ENCODE data around the gene MXD1. TPM values are rescaled to one million over a fixed set of nuclear protein-coding genes. Genes with fewer than 3 reads are reported as not detected.
A peak's percentile ranks its signal among the peaks of the same experiment; 100 is the strongest.

MXD1 gene
- total and polyA plus RNA-seq, 9 of the 15 experiments (the other 6 are each of a cell fraction or from before 2014, with no cell fraction given): 6.7 to 35.9 (median 11.0) TPM

GRCh38 chr2:69973335-69973735 is 58.4 kb downstream of the MXD1 start (continued):
- TF ChIP-seq, protein P1, sequence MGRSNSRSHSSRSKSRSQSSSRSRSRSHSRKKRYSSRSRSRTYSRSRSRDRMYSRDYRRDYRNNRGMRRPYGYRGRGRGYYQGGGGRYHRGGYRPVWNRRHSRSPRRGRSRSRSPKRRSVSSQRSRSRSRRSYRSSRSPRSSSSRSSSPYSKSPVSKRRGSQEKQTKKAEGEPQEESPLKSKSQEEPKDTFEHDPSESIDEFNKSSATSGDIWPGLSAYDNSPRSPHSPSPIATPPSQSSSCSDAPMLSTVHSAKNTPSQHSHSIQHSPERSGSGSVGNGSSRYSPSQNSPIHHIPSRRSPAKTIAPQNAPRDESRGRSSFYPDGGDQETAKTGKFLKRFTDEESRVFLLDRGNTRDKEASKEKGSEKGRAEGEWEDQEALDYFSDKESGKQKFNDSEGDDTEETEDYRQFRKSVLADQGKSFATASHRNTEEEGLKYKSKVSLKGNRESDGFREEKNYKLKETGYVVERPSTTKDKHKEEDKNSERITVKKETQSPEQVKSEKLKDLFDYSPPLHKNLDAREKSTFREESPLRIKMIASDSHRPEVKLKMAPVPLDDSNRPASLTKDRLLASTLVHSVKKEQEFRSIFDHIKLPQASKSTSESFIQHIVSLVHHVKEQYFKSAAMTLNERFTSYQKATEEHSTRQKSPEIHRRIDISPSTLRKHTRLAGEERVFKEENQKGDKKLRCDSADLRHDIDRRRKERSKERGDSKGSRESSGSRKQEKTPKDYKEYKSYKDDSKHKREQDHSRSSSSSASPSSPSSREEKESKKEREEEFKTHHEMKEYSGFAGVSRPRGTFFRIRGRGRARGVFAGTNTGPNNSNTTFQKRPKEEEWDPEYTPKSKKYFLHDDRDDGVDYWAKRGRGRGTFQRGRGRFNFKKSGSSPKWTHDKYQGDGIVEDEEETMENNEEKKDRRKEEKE (IDR thresholded peaks at IDR 0.05; ENCODE audit: borderline replicate concordance in 1 of 2, control insufficient read depth in 1 of 2, low read depth in 2 of 2, low read length in 1 of 2): no peak
- TF ChIP-seq ZNF217 (CRISPR knock-in tag; IDR thresholded peaks at IDR 0.05) (no peak), ZNF263 (CRISPR knock-in tag; IDR thresholded peaks at IDR 0.05; ENCODE audit: borderline replicate concordance) (peak; percentile 40; the same call in 1 of the 2 replicates), HEY1 (CRISPR knock-in tag; IDR thresholded peaks at IDR 0.05; ENCODE audit: borderline replicate concordance) (no peak), ZBTB9 (CRISPR knock-in tag; IDR thresholded peaks at IDR 0.05) (no peak), HDAC2 (IDR thresholded peaks at IDR 0.05) (no peak), ZNF766 (CRISPR knock-in tag; conservative IDR thresholded peaks at IDR 0.05) (0 out of 2 replicates have a peak, but pooled peaks have one; percentile 47), HNRNPH1 (optimal IDR thresholded peaks at IDR 0.05; ENCODE audit: low read depth, low read length) (no peak), HDGF (IDR thresholded peaks at IDR 0.05) (peak; percentile 37; the same call in 1 of the 2 replicates), LEF1 (IDR thresholded peaks at IDR 0.05) (peak; percentile 58; the same call in 1 of the 2 replicates), MLLT1 (IDR thresholded peaks at IDR 0.05) (peak in 1 of 2 experiments; percentile 95; a peak in 2 of 4 replicates), ZNF232 (CRISPR knock-in tag; IDR thresholded peaks at IDR 0.05) (no peak)
- TF ChIP-seq, protein P2, sequence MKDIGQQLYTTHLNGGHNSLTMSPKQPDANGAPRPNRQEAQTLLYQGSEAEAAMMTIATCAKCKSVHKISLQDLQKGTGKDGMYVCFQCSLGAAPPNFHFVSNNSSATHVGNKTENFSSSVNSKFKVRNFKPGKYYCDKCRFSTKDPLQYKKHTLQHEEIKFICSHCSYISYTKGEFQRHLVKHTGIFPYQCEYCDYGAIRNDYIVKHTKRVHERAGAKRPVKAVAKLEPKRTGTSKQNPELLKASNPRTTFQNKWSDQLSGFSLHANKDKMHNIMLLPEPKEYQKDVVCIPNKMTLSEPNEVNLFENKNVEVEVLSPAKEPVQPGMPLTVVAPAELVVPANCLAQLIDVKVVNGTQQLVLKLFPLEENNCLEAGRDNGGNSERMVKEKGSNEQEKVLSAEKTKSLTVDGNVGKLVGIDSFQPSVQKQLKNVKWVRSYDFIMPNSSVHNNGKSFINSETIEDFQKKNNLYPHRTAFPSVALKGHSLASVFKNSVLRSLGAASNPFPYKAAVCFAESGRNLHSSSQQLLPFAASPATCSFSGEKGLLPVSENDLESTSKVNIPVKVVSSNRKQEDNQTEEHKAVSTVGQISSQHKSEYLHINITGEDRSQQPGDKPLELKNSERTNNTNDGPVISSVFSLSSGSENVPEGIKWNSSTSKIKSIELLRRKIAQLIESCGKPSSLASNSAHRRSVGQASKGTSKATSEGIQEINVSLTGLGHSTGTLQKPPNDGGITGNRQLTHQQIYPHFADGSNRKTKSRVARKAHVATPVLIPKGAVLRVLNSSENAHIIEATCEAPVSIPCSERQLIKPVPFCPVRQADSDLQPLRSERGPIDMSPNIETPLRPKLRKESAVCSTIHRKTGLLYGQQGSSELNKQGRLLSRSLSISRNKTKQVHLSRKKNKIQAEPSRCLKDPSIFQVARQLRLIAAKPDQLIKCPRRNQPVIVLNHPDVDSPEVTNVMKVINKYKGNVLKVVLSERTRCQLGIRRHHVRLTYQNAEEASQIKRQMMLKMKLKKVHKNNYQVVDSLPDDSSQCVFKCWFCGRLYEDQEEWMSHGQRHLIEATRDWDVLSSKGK (CRISPR knock-in tag; IDR thresholded peaks at IDR 0.05): no peak
- TF ChIP-seq, protein P3, sequence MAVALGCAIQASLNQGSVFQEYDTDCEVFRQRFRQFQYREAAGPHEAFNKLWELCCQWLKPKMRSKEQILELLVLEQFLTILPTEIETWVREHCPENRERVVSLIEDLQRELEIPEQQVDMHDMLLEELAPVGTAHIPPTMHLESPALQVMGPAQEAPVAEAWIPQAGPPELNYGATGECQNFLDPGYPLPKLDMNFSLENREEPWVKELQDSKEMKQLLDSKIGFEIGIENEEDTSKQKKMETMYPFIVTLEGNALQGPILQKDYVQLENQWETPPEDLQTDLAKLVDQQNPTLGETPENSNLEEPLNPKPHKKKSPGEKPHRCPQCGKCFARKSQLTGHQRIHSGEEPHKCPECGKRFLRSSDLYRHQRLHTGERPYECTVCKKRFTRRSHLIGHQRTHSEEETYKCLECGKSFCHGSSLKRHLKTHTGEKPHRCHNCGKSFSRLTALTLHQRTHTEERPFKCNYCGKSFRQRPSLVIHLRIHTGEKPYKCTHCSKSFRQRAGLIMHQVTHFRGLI (CRISPR knock-in tag; IDR thresholded peaks at IDR 0.05): 0 out of 2 replicates have a peak, but pooled peaks have one; percentile 39
- TF ChIP-seq, protein P4, sequence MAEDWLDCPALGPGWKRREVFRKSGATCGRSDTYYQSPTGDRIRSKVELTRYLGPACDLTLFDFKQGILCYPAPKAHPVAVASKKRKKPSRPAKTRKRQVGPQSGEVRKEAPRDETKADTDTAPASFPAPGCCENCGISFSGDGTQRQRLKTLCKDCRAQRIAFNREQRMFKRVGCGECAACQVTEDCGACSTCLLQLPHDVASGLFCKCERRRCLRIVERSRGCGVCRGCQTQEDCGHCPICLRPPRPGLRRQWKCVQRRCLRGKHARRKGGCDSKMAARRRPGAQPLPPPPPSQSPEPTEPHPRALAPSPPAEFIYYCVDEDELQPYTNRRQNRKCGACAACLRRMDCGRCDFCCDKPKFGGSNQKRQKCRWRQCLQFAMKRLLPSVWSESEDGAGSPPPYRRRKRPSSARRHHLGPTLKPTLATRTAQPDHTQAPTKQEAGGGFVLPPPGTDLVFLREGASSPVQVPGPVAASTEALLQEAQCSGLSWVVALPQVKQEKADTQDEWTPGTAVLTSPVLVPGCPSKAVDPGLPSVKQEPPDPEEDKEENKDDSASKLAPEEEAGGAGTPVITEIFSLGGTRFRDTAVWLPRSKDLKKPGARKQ (CRISPR knock-in tag; IDR thresholded peaks at IDR 0.05): no peak

All from K562 (cell line).